Measurements from ENCODE around the gene PHKB.
"Not testable (repeated sequence)": the region's sequence is repeated elsewhere in the genome, so short reads cannot be mapped to it uniquely, and the experiment has no call there.

GRCh38 chr16:47468070-47468689, 7.0 kb downstream of the PHKB start:
- not testable (repeated sequence) for TF ChIP-seq CTCF (conservative IDR thresholded peaks at IDR 0.05 in 1 of 2, IDR thresholded peaks at IDR 0.05 in 1 of 2; ENCODE audit: low read depth in 1 of 2, low read length in 2 of 2); EZH2 (IDR thresholded peaks at IDR 0.05; ENCODE audit: low read length, missing control alignments)
